WTC11 (cell line): ENCODE results near the gene ACOXL.

Source experiments
- CREB1 ChIP-seq: sonication (generic); formaldehyde crosslinking; IDR thresholded peaks from 2 replicates; pipeline ENCODE4 v1.8.0; 2023; ENCODE audit warnings: mild to moderate bottlenecking, missing genetic modification reagents
- FOXJ3 ChIP-seq: sonication (generic); formaldehyde crosslinking; IDR thresholded peaks from 2 replicates; pipeline ENCODE4 v1.9.0; 2021; ENCODE audit warnings: missing genetic modification reagents, mild to moderate bottlenecking, borderline replicate concordance
- MXD4 ChIP-seq: fragments of 250-450 bp; sonication (Bioruptor Pico); IDR thresholded peaks from 2 replicates; pipeline ENCODE4 v1.8.0; 2021; ENCODE audit warnings: mild to moderate bottlenecking, moderate library complexity, borderline replicate concordance
- NR2C2 ChIP-seq: sonication (generic); formaldehyde crosslinking; IDR thresholded peaks from 2 replicates; pipeline ENCODE4 v1.8.0; 2022; ENCODE audit warnings: mild to moderate bottlenecking, missing genetic modification reagents
- SP1 ChIP-seq: sonication (generic); formaldehyde crosslinking; conservative IDR thresholded peaks from 2 replicates; pipeline ENCODE4 v1.8.1; 2022; ENCODE audit warnings: missing genetic modification reagents
- USF2 ChIP-seq: sonication (generic); formaldehyde crosslinking; IDR thresholded peaks from 2 replicates; pipeline ENCODE4 v1.8.1; 2023; ENCODE audit warnings: mild to moderate bottlenecking, missing genetic modification reagents, moderate library complexity
- ZNF416 ChIP-seq: fragments of 250-450 bp; sonication (Bioruptor Pico); IDR thresholded peaks from 2 replicates; pipeline ENCODE4 v1.9.0; 2021; ENCODE audit warnings: mild to moderate bottlenecking, inconsistent platforms
- TF ChIP-seq, protein P1 (sequence below): sonication (generic); formaldehyde crosslinking; IDR thresholded peaks from 2 replicates; pipeline ENCODE4 v1.8.0; 2022; ENCODE audit warnings: mild to moderate bottlenecking, missing genetic modification reagents
- TF ChIP-seq, protein P2 (sequence below): sonication (generic); formaldehyde crosslinking; IDR thresholded peaks from 2 replicates; pipeline ENCODE4 v1.8.1; 2022; ENCODE audit warnings: mild to moderate bottlenecking, missing genetic modification reagents, moderate library complexity, borderline replicate concordance
- TF ChIP-seq, protein P3 (sequence below): fragments of 200-600 bp; IDR thresholded peaks from 2 replicates; pipeline ENCODE4 v1.8.0; 2022; ENCODE audit warnings: antibody characterized with exemption

GRCh38 chr2:111053825-111054515 is 321.6 kb downstream of the ACOXL start:
- TF ChIP-seq MXD4 (no peak), SP1 (CRISPR knock-in tag) (no peak), FOXJ3 (no peak), NR2C2 (CRISPR knock-in tag) (no peak), ZNF416 (no peak), CREB1 (CRISPR knock-in tag) (no peak), USF2 (CRISPR knock-in tag) (no peak)
- TF ChIP-seq, protein P1, sequence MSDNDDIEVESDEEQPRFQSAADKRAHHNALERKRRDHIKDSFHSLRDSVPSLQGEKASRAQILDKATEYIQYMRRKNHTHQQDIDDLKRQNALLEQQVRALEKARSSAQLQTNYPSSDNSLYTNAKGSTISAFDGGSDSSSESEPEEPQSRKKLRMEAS (CRISPR knock-in tag) = no peak
- TF ChIP-seq, protein P2, sequence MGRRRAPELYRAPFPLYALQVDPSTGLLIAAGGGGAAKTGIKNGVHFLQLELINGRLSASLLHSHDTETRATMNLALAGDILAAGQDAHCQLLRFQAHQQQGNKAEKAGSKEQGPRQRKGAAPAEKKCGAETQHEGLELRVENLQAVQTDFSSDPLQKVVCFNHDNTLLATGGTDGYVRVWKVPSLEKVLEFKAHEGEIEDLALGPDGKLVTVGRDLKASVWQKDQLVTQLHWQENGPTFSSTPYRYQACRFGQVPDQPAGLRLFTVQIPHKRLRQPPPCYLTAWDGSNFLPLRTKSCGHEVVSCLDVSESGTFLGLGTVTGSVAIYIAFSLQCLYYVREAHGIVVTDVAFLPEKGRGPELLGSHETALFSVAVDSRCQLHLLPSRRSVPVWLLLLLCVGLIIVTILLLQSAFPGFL (CRISPR knock-in tag) = no peak
- TF ChIP-seq, protein P3, sequence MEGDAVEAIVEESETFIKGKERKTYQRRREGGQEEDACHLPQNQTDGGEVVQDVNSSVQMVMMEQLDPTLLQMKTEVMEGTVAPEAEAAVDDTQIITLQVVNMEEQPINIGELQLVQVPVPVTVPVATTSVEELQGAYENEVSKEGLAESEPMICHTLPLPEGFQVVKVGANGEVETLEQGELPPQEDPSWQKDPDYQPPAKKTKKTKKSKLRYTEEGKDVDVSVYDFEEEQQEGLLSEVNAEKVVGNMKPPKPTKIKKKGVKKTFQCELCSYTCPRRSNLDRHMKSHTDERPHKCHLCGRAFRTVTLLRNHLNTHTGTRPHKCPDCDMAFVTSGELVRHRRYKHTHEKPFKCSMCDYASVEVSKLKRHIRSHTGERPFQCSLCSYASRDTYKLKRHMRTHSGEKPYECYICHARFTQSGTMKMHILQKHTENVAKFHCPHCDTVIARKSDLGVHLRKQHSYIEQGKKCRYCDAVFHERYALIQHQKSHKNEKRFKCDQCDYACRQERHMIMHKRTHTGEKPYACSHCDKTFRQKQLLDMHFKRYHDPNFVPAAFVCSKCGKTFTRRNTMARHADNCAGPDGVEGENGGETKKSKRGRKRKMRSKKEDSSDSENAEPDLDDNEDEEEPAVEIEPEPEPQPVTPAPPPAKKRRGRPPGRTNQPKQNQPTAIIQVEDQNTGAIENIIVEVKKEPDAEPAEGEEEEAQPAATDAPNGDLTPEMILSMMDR = no peak
